Measurements from ENCODE around the gene DDX4. TPM values are rescaled to one million over a fixed set of nuclear protein-coding genes. Genes with fewer than 3 reads are reported as not detected.

Gene DDX4
- total RNA-seq, 1 donor from 2014 or later, result not detected

DNA sequence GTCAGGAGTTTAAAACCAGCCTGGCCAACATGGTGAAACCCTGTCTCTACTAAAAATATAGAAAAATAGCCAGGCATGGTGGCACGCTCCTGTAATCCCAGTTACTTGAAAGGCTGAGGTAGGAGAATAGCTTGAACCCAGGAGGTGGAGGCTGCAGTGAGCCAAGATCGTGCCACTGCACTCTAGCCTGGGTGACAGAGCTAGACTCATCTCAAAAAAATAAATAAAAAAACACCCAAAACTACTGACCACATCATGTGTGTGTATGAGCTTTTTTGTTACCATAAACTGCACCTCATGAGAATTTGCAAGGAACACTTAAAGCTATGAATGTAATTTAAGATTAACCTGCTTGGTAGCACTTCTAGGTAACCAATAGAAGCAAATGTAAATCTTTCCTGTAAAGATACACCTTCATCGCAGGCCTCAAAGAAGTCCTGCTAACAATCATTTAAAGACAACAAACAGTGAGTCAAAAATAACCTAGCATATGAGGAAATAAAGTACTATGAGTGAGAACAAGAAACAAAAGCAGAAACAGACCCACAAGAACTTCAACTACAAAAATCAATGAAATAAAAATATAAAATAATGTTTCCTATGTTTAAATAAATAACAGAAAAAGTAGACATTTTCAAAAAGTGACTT, 38.7 kb upstream of the DDX4 start:
- peaks cover 23% of the 10 kb centered on the region for H3K36me3 Mint-ChIP-seq (ENCODE audit: unreplicated experiment)
- no peaks in the 10 kb centered on the region for H3K9me3 Mint-ChIP-seq (ENCODE audit: unreplicated experiment)

DNA sequence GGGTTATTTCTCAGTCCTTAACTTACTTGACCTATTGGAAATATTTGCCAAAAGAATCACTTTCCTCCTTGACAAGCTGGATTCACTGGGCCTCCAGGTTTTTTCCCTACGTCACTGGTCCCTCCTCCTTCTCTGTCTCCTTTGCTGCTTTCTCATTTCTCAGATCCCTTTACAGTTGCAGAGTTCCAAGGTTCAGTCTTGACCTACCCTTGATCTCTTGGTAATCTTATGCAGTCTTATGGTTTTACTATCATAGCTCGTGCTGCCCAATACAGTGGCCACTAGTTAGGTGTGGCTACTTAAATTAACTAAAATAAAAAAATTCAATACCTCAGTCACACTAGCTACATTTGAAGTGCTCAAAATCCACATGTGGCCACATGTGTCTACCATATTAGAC, 37.1 kb upstream of the DDX4 start:
- no peak for DNase-seq (ENCODE audit: extremely low spot score, unreplicated experiment)
- no peaks in the 10 kb centered on the region for H3K27me3 Mint-ChIP-seq (ENCODE audit: unreplicated experiment)
- TF ChIP-seq CTCF (IDR thresholded peaks at IDR 0.05), result no peak
- H3K36me3 Mint-ChIP-seq (ENCODE audit: unreplicated experiment), result peaks cover 20% of the 10 kb centered on the region
- H3K4me3 Mint-ChIP-seq (ENCODE audit: unreplicated experiment), result no peak overlapping the region
- no peak overlapping the region for H3K27ac Mint-ChIP-seq (ENCODE audit: unreplicated experiment)
- H3K4me1 Mint-ChIP-seq (ENCODE audit: unreplicated experiment), result peaks cover 5% of the 10 kb centered on the region
- H3K9me3 Mint-ChIP-seq (ENCODE audit: unreplicated experiment), result no peaks in the 10 kb centered on the region

More for the DNA sequence above, 38.7 kb upstream of the DDX4 start:
- no peak for DNase-seq (ENCODE audit: extremely low spot score, unreplicated experiment)
- Mint-ChIP-seq H3K4me3 (ENCODE audit: unreplicated experiment) (no peak overlapping the region), H3K27me3 (ENCODE audit: unreplicated experiment) (no peaks in the 10 kb centered on the region), H3K4me1 (ENCODE audit: unreplicated experiment) (peaks cover 5% of the 10 kb centered on the region), H3K27ac (ENCODE audit: unreplicated experiment) (no peak overlapping the region)
- TF ChIP-seq CTCF (IDR thresholded peaks at IDR 0.05), result no peak

GRCh38 chr5:55701462-55702103, 36.3 kb upstream of the DDX4 start:
- no peaks in the 10 kb centered on the region for H3K27me3 Mint-ChIP-seq (ENCODE audit: unreplicated experiment)
- no peak for TF ChIP-seq CTCF (IDR thresholded peaks at IDR 0.05)
- H3K9me3 Mint-ChIP-seq (ENCODE audit: unreplicated experiment), result no peaks in the 10 kb centered on the region
- DNase-seq (ENCODE audit: extremely low spot score, unreplicated experiment), result no peak
- peaks cover 20% of the 10 kb centered on the region for H3K36me3 Mint-ChIP-seq (ENCODE audit: unreplicated experiment)
- no peak overlapping the region for H3K27ac Mint-ChIP-seq (ENCODE audit: unreplicated experiment)
- H3K4me3 Mint-ChIP-seq (ENCODE audit: unreplicated experiment), result no peak overlapping the region
- peaks cover 5% of the 10 kb centered on the region for H3K4me1 Mint-ChIP-seq (ENCODE audit: unreplicated experiment)

- Mint-ChIP-seq H3K4me3 (ENCODE audit: unreplicated experiment) (no peak overlapping the region), H3K9me3 (ENCODE audit: unreplicated experiment) (no peaks in the 10 kb centered on the region), H3K4me1 (ENCODE audit: unreplicated experiment) (peaks cover 5% of the 10 kb centered on the region), H3K27ac (ENCODE audit: unreplicated experiment) (no peak overlapping the region), H3K36me3 (ENCODE audit: unreplicated experiment) (peaks cover 20% of the 10 kb centered on the region), H3K27me3 (ENCODE audit: unreplicated experiment) (no peaks in the 10 kb centered on the region)
- no peak for DNase-seq (ENCODE audit: extremely low spot score, unreplicated experiment)
- no peak for TF ChIP-seq CTCF (IDR thresholded peaks at IDR 0.05)
Observed at GRCh38 chr5:55702598-55703345, 35.1 kb upstream of the DDX4 start.

DNA sequence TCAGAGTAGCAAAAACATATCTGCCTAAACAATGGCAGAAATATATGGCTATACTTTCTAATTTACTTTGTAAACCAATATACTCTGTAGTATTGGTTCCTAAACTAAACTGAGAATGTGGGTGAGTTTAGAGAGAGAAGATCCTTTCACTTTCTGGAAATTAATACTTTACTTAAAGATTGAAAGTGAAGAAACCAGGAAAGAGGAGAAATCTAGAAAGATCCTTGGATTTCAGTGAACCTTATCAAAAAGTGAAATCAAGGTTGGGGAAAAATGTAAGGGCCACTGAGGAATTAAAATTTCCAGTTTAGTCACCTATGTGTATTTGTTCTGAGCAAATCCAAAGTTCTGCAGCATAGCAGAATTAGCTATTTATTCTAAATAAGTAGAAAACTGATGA, 31.6 kb upstream of the DDX4 start:
- Mint-ChIP-seq H3K27me3 (ENCODE audit: unreplicated experiment) (no peaks in the 10 kb centered on the region), H3K27ac (ENCODE audit: unreplicated experiment) (no peak overlapping the region), H3K4me3 (ENCODE audit: unreplicated experiment) (no peak overlapping the region), H3K4me1 (ENCODE audit: unreplicated experiment) (peaks cover 2% of the 10 kb centered on the region), H3K9me3 (ENCODE audit: unreplicated experiment) (no peaks in the 10 kb centered on the region), H3K36me3 (ENCODE audit: unreplicated experiment) (peaks cover 17% of the 10 kb centered on the region)
- no peak for TF ChIP-seq CTCF (IDR thresholded peaks at IDR 0.05)
- no peak for DNase-seq (ENCODE audit: extremely low spot score, unreplicated experiment)

Data from osteocyte (in vitro differentiated cells).